Rectal smooth muscle tissue (tissue), 1 donor: ENCODE data around the gene TBC1D12.
"Not testable (repeated sequence)": the region's sequence is repeated elsewhere in the genome, so short reads cannot be mapped to it uniquely, and the experiment has no call there.

Experiments used
- H3K27ac ChIP-seq: one replicate; pipeline ENCODE4 v1.7.0; 2013; ENCODE audit warnings: low read depth, low read length, inconsistent platforms
- H3K27me3 ChIP-seq: one replicate; pipeline ENCODE4 v1.7.0; 2013; ENCODE audit warnings: low read length; ENCODE audit not compliant: control insufficient read depth, insufficient read depth
- H3K36me3 ChIP-seq: one replicate; pipeline ENCODE4 v1.7.0; 2013; ENCODE audit warnings: low read length; ENCODE audit not compliant: control insufficient read depth, insufficient read depth
- H3K4me1 ChIP-seq: one replicate; pipeline ENCODE4 v1.7.0; 2013; ENCODE audit warnings: low read length; ENCODE audit not compliant: control insufficient read depth, insufficient read depth
- H3K4me3 ChIP-seq: one replicate; pipeline ENCODE4 v1.7.0; 2013; ENCODE audit warnings: low read length
- H3K9ac ChIP-seq: one replicate; pipeline ENCODE4 v1.7.0; 2013; ENCODE audit warnings: low read length

The TBC1D12 gene

GRCh38 chr10:94524711-94525110, 122.4 kb downstream of the TBC1D12 start:
- Histone ChIP-seq H3K36me3 (peaks cover 2% of the 10 kb centered on the region), H3K4me1 (no peaks in the 10 kb centered on the region), H3K27me3 (no peaks in the 10 kb centered on the region), H3K4me3 (no peak overlapping the region), H3K27ac (no peak overlapping the region), H3K9ac (no peak overlapping the region)

GRCh38 chr10:94531550-94531949, 129.2 kb downstream of the TBC1D12 start:
- not testable (repeated sequence) for H3K9ac ChIP-seq

GRCh38 chr10:94533027-94533426, 130.7 kb downstream of the TBC1D12 start:
- no peaks in the 10 kb centered on the region for H3K36me3 ChIP-seq
- no peak overlapping the region for H3K4me3 ChIP-seq

More at GRCh38 chr10:94531550-94531949, 129.2 kb downstream of the TBC1D12 start:
- not testable (repeated sequence) for H3K4me3 ChIP-seq, H3K27ac ChIP-seq, H3K4me1 ChIP-seq, H3K36me3 ChIP-seq, H3K27me3 ChIP-seq

GRCh38 chr10:94542282-94542681, 139.9 kb downstream of the TBC1D12 start:
- not testable (repeated sequence) for H3K4me3 ChIP-seq, H3K4me1 ChIP-seq, H3K27ac ChIP-seq, H3K9ac ChIP-seq, H3K27me3 ChIP-seq, H3K36me3 ChIP-seq

More at GRCh38 chr10:94533027-94533426, 130.7 kb downstream of the TBC1D12 start:
- Histone ChIP-seq H3K9ac (no peak overlapping the region), H3K27me3 (no peaks in the 10 kb centered on the region), H3K27ac (no peak overlapping the region), H3K4me1 (no peaks in the 10 kb centered on the region)

GRCh38 chr10:94545391-94546048, 143.2 kb downstream of the TBC1D12 start, which contains the start of gene HELLS:
Gene HELLS, plus strand, starts transcription at chr10:94545788. Its CDS starts 134 bp downstream, at chr10:94545922.
- no peaks in the 10 kb centered on the region for H3K27me3 ChIP-seq
- no peak within 1 kb of the TSS for H3K27ac ChIP-seq
- peak within 1 kb of the TSS; percentile 47 for H3K9ac ChIP-seq
- no peaks in the 10 kb centered on the region for H3K36me3 ChIP-seq
- peak within 1 kb of the TSS; percentile 88 for H3K4me3 ChIP-seq
- H3K4me1 ChIP-seq = no peaks in the 10 kb centered on the region

- Histone ChIP-seq H3K9ac (peak overlapping the region; percentile 42), H3K27ac (no peak overlapping the region), H3K27me3 (no peaks in the 10 kb centered on the region), H3K4me1 (no peaks in the 10 kb centered on the region), H3K36me3 (no peaks in the 10 kb centered on the region), H3K4me3 (peak overlapping the region; percentile 88)
These were observed 143.9 kb downstream of the TBC1D12 start for GRCh38 chr10:94546049-94546900.

DNA sequence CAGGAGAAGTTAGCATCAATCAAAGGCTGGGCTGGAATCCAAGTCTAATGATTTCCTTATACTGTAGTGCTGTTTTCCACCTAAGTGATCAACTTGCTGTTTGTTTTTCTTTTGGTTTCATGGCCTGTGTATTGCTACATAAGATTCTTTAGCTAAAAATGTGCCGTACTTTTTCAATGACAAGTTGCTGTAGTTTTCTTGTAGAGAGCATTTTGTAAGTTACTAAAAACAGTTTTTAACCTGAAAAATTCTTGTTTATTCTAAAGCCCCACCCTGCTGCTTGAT, 144.5 kb downstream of the TBC1D12 start:
- Histone ChIP-seq H3K4me3 (peak overlapping the region; percentile 88), H3K27ac (no peak overlapping the region), H3K36me3 (no peaks in the 10 kb centered on the region), H3K9ac (no peak overlapping the region), H3K4me1 (no peaks in the 10 kb centered on the region), H3K27me3 (no peaks in the 10 kb centered on the region)

DNA sequence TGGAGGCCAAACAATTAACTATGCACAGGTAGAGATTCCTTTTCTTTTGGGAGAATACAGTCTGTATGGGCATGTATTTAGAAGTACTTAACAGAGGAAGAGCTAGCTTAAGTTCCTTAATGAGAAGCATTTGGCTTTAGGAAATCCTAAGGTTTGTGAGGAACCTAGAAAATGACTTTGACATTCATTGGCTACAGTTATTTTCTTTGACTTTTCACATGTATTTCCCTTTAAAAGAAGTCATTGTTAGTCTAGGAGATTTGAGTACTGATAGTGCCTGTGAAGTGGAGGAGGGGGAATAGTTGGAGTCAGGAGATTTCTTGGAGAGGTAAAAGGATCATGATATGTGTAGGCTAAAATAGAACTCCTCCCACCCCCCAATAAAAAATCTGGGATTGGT, 146.9 kb downstream of the TBC1D12 start:
- no peaks in the 10 kb centered on the region for H3K27me3 ChIP-seq
- H3K27ac ChIP-seq = no peak overlapping the region
- no peaks in the 10 kb centered on the region for H3K36me3 ChIP-seq
- H3K4me1 ChIP-seq = no peaks in the 10 kb centered on the region
- no peak overlapping the region for H3K4me3 ChIP-seq
- no peak overlapping the region for H3K9ac ChIP-seq

DNA sequence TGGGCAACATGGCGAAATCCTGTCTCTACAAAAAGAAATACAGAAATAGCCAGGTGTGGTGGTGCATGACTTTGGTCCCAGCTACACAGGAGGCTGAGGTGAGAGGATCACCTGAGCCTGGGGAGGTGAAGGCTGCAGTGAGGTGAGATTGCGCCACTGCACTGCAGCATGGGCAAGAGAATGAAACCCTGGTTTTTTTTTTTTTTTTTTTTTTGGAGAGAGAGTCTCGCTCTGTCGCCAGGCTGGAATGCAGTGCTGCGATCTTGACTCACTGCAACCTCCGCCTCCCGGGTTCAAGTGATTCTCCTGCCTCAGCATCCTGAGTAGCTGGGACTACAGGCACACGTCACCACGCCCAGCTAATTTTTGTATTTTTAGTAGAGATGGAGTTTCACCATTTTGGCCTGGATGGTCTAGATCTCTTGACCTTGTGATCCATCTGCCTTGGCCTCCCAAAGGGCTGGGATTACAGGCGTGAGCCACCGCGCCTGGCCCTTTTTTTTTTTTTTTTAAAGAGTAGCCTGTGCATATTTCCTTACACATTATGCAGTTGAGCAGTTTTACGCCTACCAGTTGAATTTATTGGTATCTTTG, 165.5 kb downstream of the TBC1D12 start:
- H3K9ac ChIP-seq, H3K4me1 ChIP-seq: not testable (repeated sequence)

DNA sequence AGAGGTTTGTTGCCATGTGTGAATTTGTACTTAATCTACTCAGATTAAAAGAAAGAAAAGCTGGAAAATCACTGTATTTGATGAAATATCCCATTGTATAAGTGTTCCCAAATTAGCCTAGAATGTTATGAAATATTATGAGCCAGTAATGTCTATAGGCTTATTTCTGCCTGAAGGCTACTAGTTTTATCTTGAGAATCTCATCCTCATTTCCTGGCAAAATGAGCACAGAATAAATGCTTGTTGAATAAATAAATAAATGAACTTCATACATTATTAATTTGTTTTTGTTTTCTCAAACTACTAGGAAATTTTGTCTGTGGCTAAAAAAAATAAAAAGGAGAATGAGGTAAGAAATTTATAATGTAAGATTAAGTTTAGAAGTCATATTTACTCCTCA, 168.7 kb downstream of the TBC1D12 start:
- Histone ChIP-seq H3K27me3 (no peaks in the 10 kb centered on the region), H3K27ac (no peak overlapping the region), H3K36me3 (no peaks in the 10 kb centered on the region), H3K4me1 (no peaks in the 10 kb centered on the region), H3K9ac (no peak overlapping the region), H3K4me3 (no peak overlapping the region)

More for the DNA sequence above, 165.5 kb downstream of the TBC1D12 start:
- H3K4me3 ChIP-seq, H3K36me3 ChIP-seq, H3K27me3 ChIP-seq, H3K27ac ChIP-seq: not testable (repeated sequence)

GRCh38 chr10:94571528-94571927, 169.2 kb downstream of the TBC1D12 start:
- Histone ChIP-seq H3K27ac (no peak overlapping the region), H3K4me1 (no peaks in the 10 kb centered on the region), H3K4me3 (no peak overlapping the region), H3K36me3 (no peaks in the 10 kb centered on the region), H3K9ac (no peak overlapping the region), H3K27me3 (no peaks in the 10 kb centered on the region)

DNA sequence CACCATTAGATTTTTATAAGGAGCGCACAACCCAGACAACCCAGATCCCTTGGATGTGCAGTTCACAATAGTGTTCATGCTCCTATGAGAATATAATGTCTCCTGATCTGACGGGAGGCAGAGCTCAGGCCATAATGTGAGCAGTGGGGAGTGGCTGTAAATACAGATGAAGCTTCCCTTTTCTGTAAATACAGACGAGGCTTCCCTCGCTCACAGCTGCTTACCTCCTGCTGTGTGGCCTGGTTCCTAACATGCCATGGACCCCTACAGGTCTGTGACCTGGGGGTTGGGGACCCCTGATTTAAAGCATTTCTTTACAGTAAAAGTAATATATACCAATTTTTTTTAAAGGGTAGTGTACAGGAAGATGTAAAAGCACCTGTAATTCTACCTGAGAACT, 176.4 kb downstream of the TBC1D12 start:
- H3K4me3 ChIP-seq = no peak overlapping the region
- H3K4me1 ChIP-seq = no peaks in the 10 kb centered on the region
- H3K27ac ChIP-seq = no peak overlapping the region
- no peaks in the 10 kb centered on the region for H3K27me3 ChIP-seq
- H3K36me3 ChIP-seq = no peaks in the 10 kb centered on the region
- no peak overlapping the region for H3K9ac ChIP-seq
